PC-3 (cell line): ENCODE data around the gene PLEKHS1. TPM values are rescaled to one million over a fixed set of nuclear protein-coding genes. Genes with fewer than 3 reads are reported as not detected.

Experiments used
- ATAC-seq: fragments of 200-7000 bp; cut with Tn5 transposase; 2 replicates; pipeline ENCODE4 v1.9.1; 2020; ENCODE audit warnings: mild to moderate bottlenecking, moderate library complexity
- BruUV-seq: library from RNA; stranded (reverse); fragments of 400-500 nt; replicated peaks from 2 replicates; lab custom pipeline; 2021; lab: Mats Ljungman, UMichigan
- CTCF ChIA-PET: fragments of 300-600 bp; sonication (Branson Sonifier 250); formaldehyde crosslinking; loops from one replicate; lab custom pipeline; 2022; ENCODE audit warnings: antibody characterized with exemption; lab: Charles Lee
- POLR2A ChIA-PET: fragments of 300-600 bp; sonication (Branson Sonifier 250); formaldehyde crosslinking; loops from one replicate; lab custom pipeline; 2022; ENCODE audit warnings: antibody characterized with exemption; ENCODE audit not compliant: unreplicated experiment; lab: Charles Lee
- DNase-seq: peaks from one replicate; pipeline ENCODE4 v3.0.0-alpha.2; 2015
- H2AFZ ChIP-seq: fragments of 300-600 bp; sonication (generic); 2 replicates; pipeline ENCODE4 v1.6.0; 2016; ENCODE audit warnings: antibody characterized with exemption, low read length
- H3F3A ChIP-seq: fragments of 300-600 bp; sonication (generic); one replicate; pipeline ENCODE4 v1.6.0; 2017; ENCODE audit warnings: antibody characterized with exemption, low read length, control low read depth, mild to moderate bottlenecking; ENCODE audit not compliant: unreplicated experiment
- H3K27ac ChIP-seq: fragments of 300-600 bp; sonication (generic); 2 replicates; pipeline ENCODE4 v1.5.1; 2016; ENCODE audit warnings: mild to moderate bottlenecking, low read length
- H3K27me3 ChIP-seq: fragments of 300-600 bp; sonication (generic); 2 replicates; pipeline ENCODE4 v1.6.1; 2016; ENCODE audit warnings: low read length, mixed read lengths
- H3K36me3 ChIP-seq: fragments of 300-600 bp; sonication (generic); 2 replicates; pipeline ENCODE4 v1.6.1; 2016; ENCODE audit warnings: low read depth, mixed run types, low read length, mixed read lengths
- H3K4me1 ChIP-seq: fragments of 300-600 bp; sonication (generic); 2 replicates; pipeline ENCODE4 v1.5.1; 2016; ENCODE audit warnings: low read length; ENCODE audit not compliant: insufficient read depth
- H3K4me2 ChIP-seq: fragments of 300-600 bp; sonication (generic); 2 replicates; pipeline ENCODE4 v1.6.0; 2016; ENCODE audit warnings: low read length
- H3K4me3 ChIP-seq: fragments of 300-600 bp; sonication (generic); 2 replicates; pipeline ENCODE4 v1.5.1; 2016; ENCODE audit warnings: mild to moderate bottlenecking, low read length, mixed read lengths
- H3K79me2 ChIP-seq: fragments of 300-600 bp; sonication (generic); 2 replicates; pipeline ENCODE4 v1.6.1; 2017; ENCODE audit warnings: low read length, mixed read lengths
- H3K9ac ChIP-seq: fragments of 300-600 bp; sonication (generic); 2 replicates; pipeline ENCODE4 v1.6.0; 2016; ENCODE audit warnings: mild to moderate bottlenecking, low read length
- H3K9me2 ChIP-seq: fragments of 300-600 bp; sonication (generic); replicated peaks from 2 replicates; pipeline ENCODE4 v1.6.1; 2016; ENCODE audit warnings: mixed run types, low read length, mixed read lengths
- H3K9me3 ChIP-seq: fragments of 300-600 bp; sonication (generic); 2 replicates; pipeline ENCODE4 v1.6.1; 2016; ENCODE audit warnings: low read length, mixed read lengths
- H4K20me1 ChIP-seq: fragments of 300-600 bp; sonication (generic); 2 replicates; pipeline ENCODE4 v1.6.1; 2016; ENCODE audit warnings: low read length, mixed read lengths
- CTCF ChIP-seq: fragments of 300-600 bp; sonication (generic); conservative IDR thresholded peaks from 2 replicates; pipeline ENCODE4 v1.5.1; 2017; ENCODE audit warnings: antibody characterized with exemption, low read depth, mild to moderate bottlenecking, low read length
- EZH2 ChIP-seq: fragments of 300-600 bp; sonication (generic); IDR thresholded peaks from one replicate; pipeline ENCODE4 v1.6.1; 2017; ENCODE audit warnings: antibody characterized with exemption, mild to moderate bottlenecking, low read length; ENCODE audit not compliant: unreplicated experiment
- EZH2phosphoT487 ChIP-seq: fragments of 300-600 bp; sonication (generic); IDR thresholded peaks from 2 replicates; pipeline ENCODE4 v1.6.1; 2018; ENCODE audit warnings: mild to moderate bottlenecking, antibody characterized with exemption, low read length, borderline replicate concordance
- intact Hi-C: fragments of 100-400 bp; cut with micrococcal nuclease; formaldehyde crosslinking; loops from 2 replicates; pipeline ENCODE4 v1.9.0; 2023
- total RNA-seq: library from RNA; depleted of rRNA; stranded (reverse); fragments of >200 nt; gene quantifications from 2 replicates; pipeline ENCODE4 v1.2.3, GENCODE V29; 2014

PLEKHS1 gene
- total RNA-seq, 1 experiment from 2014 or later: not detected

- Histone ChIP-seq H2AFZ (no peak overlapping the region), H3K27me3 (no peaks in the 10 kb centered on the region), H3K9me2 (no peaks in the 10 kb centered on the region), H3K4me1 (no peaks in the 10 kb centered on the region), H3K79me2 (no peaks in the 10 kb centered on the region), H3K36me3 (no peaks in the 10 kb centered on the region), H3K9ac (no peak overlapping the region), H3K4me3 (no peak overlapping the region), H4K20me1 (no peaks in the 10 kb centered on the region), H3K4me2 (no peak overlapping the region), H3F3A (no peaks in the 10 kb centered on the region), H3K9me3 (no peaks in the 10 kb centered on the region), H3K27ac (no peak overlapping the region)
- POLR2A ChIA-PET: no interaction called here
- no TSS peak for BruUV-seq
- intact Hi-C loops: no loop called here
- no peak for DNase-seq
- ATAC-seq: no peak
- CTCF ChIA-PET: no interaction called here
- no peak for TF ChIP-seq EZH2phosphoT487
- TF ChIP-seq CTCF: no peak
- TF ChIP-seq EZH2: no peak
Observed at GRCh38 chr10:113712755-113713639, 38.5 kb upstream of the PLEKHS1 start.

- H3K9me3 ChIP-seq: no peaks in the 10 kb centered on the region
- H3K79me2 ChIP-seq: no peaks in the 10 kb centered on the region
- no peaks in the 10 kb centered on the region for H3K4me1 ChIP-seq
- H3K27ac ChIP-seq: no peak overlapping the region
- no peak overlapping the region for H2AFZ ChIP-seq
- POLR2A ChIA-PET: no interaction called here
- no peaks in the 10 kb centered on the region for H3K27me3 ChIP-seq
- no peaks in the 10 kb centered on the region for H4K20me1 ChIP-seq
- intact Hi-C loops: no loop called here
- H3K9me2 ChIP-seq: no peaks in the 10 kb centered on the region
- no peak overlapping the region for H3K4me3 ChIP-seq
- no peak for TF ChIP-seq EZH2
- TF ChIP-seq CTCF: no peak
- no peak for TF ChIP-seq EZH2phosphoT487
- H3K4me2 ChIP-seq: no peak overlapping the region
- no TSS peak for BruUV-seq
- no peak for DNase-seq
- H3F3A ChIP-seq: no peaks in the 10 kb centered on the region
- no peak overlapping the region for H3K9ac ChIP-seq
- no peak for ATAC-seq
- CTCF ChIA-PET: no interaction called here
- no peaks in the 10 kb centered on the region for H3K36me3 ChIP-seq
Observed at GRCh38 chr10:113713640-113713982, 37.9 kb upstream of the PLEKHS1 start.
